ENCODE measurements around the gene ASAP3.

- TF ChIP-seq CTCF (IDR thresholded peaks at IDR 0.05; ENCODE audit: low read depth, low read length, missing input control) (no peak), SP1 (IDR thresholded peaks at IDR 0.05) (no peak), ATF3 (IDR thresholded peaks at IDR 0.05) (no peak), ZBTB33 (IDR thresholded peaks at IDR 0.05) (no peak), TAF1 (conservative IDR thresholded peaks at IDR 0.05) (no peak), RXRA (IDR thresholded peaks at IDR 0.05) (no peak), GABPA (IDR thresholded peaks at IDR 0.05 in 1 of 2, conservative IDR thresholded peaks at IDR 0.05 in 1 of 2) (no peak), JUND (IDR thresholded peaks at IDR 0.05) (no peak), NR2F2 (IDR thresholded peaks at IDR 0.05) (no peak), RAD21 (IDR thresholded peaks at IDR 0.05) (no peak)
These were observed 58.8 kb downstream of the ASAP3 start for GRCh38 chr1:23425193-23425494.
